Suprapubic skin (tissue), 4 donors: Measurements from ENCODE around the gene CHTF18. TPM values are rescaled to one million over a fixed set of nuclear protein-coding genes. Genes with fewer than 3 reads are reported as not detected.
"Not testable (repeated sequence)": the region's sequence is repeated elsewhere in the genome, so short reads cannot be mapped to it uniquely, and the experiment has no call there.

Source experiments
- DNase-seq, 2 donors: peaks; one replicate each; pipeline ENCODE4 v3.0.0-alpha.2; 2019; ENCODE audit warnings: low spot score in 2 of 2
- H3K27ac ChIP-seq: fragments of 200-600 bp; sonication (generic); one replicate; pipeline ENCODE4 v1.5.1; 2019
- H3K27me3 ChIP-seq: fragments of 200-600 bp; sonication (generic); one replicate; pipeline ENCODE4 v1.5.1; 2019
- H3K36me3 ChIP-seq: fragments of 200-600 bp; sonication (generic); one replicate; pipeline ENCODE4 v1.5.1; 2019
- H3K4me1 ChIP-seq: fragments of 200-600 bp; sonication (generic); one replicate; pipeline ENCODE4 v1.5.1; 2019
- H3K4me3 ChIP-seq: fragments of 200-600 bp; sonication (generic); one replicate; pipeline ENCODE4 v1.5.1; 2019; ENCODE audit warnings: mild to moderate bottlenecking
- H3K9me3 ChIP-seq: fragments of 200-600 bp; sonication (generic); one replicate; pipeline ENCODE4 v1.5.1; 2019
- EP300 ChIP-seq: sonication (generic); formaldehyde crosslinking; IDR thresholded peaks from one replicate; pipeline ENCODE4 v1.6.1; 2017; ENCODE audit warnings: antibody characterized with exemption
- POLR2A ChIP-seq, 2 donors: fragments of 450-650 bp; IDR thresholded peaks; one replicate each; pipeline ENCODE4 v1.6.1; 2017; ENCODE audit warnings: antibody characterized with exemption in 2 of 2, mild to moderate bottlenecking in 2 of 2, moderate library complexity in 2 of 2
- POLR2AphosphoS5 ChIP-seq, 3 donors: sonication (generic); formaldehyde crosslinking; IDR thresholded peaks; one replicate each; pipeline ENCODE4 v1.6.1; 2017; ENCODE audit warnings: antibody characterized with exemption in 3 of 3
- WGBS: methylation state at CpG from one replicate; pipeline ENCODE4 v1.1.5; 2018; 5-methylcytosine and 5-hydroxymethylcytosine counted together
- total RNA-seq, 4 donors: library from RNA; depleted of rRNA; stranded (reverse); fragments of >200 nt; gene quantifications; one replicate each; pipeline ENCODE4 v1.1.0, GENCODE V29; 2016
- TF ChIP-seq, protein P1 (sequence below), 2 donors: fragments of 200-600 bp in 1 of 2; fragments of 450-650 bp in 1 of 2; sonication (generic) in 1 of 2; IDR thresholded peaks; one replicate each; pipeline ENCODE4 v1.5.1; 2016 to 2019; ENCODE audit warnings: antibody characterized with exemption in 2 of 2, mild to moderate bottlenecking in 1 of 2, moderate library complexity in 1 of 2

CHTF18 gene
- total RNA-seq, 4 donors from 2014 or later = 12.6 to 22.3 (median 17.3) TPM

DNA sequence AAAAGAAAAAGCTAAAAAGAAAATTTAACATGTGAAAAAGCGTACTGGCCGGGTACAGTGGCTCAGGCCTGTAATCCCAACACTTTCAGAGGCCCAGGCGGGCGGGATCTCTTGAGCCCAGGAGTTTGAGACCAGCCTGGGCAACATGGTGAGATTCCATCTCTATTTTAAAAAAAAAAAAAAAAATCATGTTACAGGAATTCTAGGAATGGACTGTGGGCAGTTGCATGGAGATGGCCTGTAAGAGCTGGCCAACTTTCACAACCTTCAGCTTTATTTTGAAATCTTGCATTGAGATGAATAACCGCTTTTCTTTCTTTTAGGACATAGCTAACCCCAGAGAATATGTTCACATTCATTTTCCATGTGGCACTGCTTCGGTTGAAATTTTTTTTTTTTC is 39.4 kb upstream of the CHTF18 start:
- H3K36me3 ChIP-seq = no peaks in the 10 kb centered on the region
- WGBS = 87% methylated on average over 6 of the region's 6 CpGs
- TF ChIP-seq POLR2A (IDR thresholded peaks at IDR 0.05) (no peak), EP300 (no peak), POLR2AphosphoS5 (IDR thresholded peaks at IDR 0.05) (no peak)
- TF ChIP-seq, protein P1, sequence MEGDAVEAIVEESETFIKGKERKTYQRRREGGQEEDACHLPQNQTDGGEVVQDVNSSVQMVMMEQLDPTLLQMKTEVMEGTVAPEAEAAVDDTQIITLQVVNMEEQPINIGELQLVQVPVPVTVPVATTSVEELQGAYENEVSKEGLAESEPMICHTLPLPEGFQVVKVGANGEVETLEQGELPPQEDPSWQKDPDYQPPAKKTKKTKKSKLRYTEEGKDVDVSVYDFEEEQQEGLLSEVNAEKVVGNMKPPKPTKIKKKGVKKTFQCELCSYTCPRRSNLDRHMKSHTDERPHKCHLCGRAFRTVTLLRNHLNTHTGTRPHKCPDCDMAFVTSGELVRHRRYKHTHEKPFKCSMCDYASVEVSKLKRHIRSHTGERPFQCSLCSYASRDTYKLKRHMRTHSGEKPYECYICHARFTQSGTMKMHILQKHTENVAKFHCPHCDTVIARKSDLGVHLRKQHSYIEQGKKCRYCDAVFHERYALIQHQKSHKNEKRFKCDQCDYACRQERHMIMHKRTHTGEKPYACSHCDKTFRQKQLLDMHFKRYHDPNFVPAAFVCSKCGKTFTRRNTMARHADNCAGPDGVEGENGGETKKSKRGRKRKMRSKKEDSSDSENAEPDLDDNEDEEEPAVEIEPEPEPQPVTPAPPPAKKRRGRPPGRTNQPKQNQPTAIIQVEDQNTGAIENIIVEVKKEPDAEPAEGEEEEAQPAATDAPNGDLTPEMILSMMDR (IDR thresholded peaks at IDR 0.05) = no peak
- H3K27ac ChIP-seq = no peak overlapping the region
- peaks cover 7% of the 10 kb centered on the region for H3K4me1 ChIP-seq
- no peak for DNase-seq
- no peak overlapping the region for H3K4me3 ChIP-seq
- no peaks in the 10 kb centered on the region for H3K9me3 ChIP-seq
- peaks cover 23% of the 10 kb centered on the region for H3K27me3 ChIP-seq

DNA sequence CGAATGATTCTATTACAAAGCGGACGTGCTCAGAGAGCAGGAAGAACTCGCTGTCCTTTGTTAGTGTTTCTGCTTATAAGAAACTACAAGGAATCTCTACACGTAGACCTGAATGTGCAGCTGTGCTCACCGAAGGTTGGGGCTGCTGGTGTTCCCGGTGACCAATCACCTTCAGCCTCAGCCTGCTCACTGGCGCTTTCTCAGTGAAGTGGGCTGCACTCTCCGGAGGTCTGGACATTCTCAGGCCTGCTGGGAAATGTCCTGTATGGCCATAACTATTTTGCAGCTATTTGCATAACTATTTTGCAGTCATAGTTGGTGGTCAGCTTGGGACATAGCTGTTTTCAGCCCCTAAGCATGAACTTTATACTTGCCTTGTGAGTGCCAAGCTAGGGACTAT is 37.9 kb upstream of the CHTF18 start:
- WGBS = 74% methylated on average over 9 of the region's 9 CpGs
- no peaks in the 10 kb centered on the region for H3K9me3 ChIP-seq
- no peak overlapping the region for H3K27ac ChIP-seq
- no peak overlapping the region for H3K4me3 ChIP-seq
- peaks cover 7% of the 10 kb centered on the region for H3K4me1 ChIP-seq
- no peaks in the 10 kb centered on the region for H3K36me3 ChIP-seq
- DNase-seq = no peak
- H3K27me3 ChIP-seq = peaks cover 25% of the 10 kb centered on the region
- TF ChIP-seq EP300 = no peak
- TF ChIP-seq POLR2AphosphoS5 (IDR thresholded peaks at IDR 0.05) = no peak
- no peak for TF ChIP-seq POLR2A (IDR thresholded peaks at IDR 0.05)
- TF ChIP-seq, protein P1 (IDR thresholded peaks at IDR 0.05) = no peak

DNA sequence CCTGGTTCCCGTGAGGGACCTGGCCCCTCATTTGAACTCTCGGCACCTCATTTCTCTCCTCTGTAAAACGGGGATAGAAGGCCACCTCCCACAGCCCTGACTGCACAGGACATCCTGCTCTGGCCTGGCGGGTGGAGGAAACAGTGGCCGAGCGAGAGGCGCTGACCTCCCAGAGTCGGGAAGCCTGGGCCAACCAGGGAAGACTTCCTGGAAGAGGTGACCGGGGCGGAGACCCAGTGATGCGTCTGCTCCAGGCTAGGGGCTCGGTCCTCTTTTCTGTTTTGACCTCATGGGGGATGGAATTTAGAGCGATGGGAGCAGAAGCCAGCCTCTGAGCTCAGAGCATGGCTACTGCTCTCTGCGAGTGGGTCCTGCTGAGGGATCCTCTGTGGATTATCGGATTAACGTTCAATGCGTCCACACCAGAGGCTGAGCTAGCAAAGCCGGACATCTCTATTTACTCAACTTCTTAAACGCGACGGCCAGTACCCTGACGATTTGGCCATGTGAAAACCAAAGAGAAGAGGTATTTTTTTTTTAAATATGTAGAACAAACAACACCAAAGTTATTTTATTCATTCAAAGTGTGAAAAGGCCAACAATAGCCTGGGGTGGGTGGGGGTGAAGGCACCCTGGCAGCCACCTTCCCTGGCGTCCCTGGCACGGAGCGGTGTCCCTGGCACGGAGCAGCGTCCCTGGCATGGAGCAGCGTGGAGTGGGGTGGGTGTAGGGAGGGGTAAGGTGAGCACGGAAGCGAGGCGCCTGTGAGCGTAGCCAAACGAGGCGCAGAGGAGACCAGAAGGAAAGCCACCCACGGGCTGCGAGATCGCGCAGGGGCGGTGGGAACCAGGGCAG is 37.0 kb upstream of the CHTF18 start:
- H3K36me3 ChIP-seq = no peaks in the 10 kb centered on the region
- H3K27me3 ChIP-seq = peaks cover 25% of the 10 kb centered on the region
- TF ChIP-seq POLR2A (IDR thresholded peaks at IDR 0.05) = no peak
- no peak for TF ChIP-seq EP300
- TF ChIP-seq, protein P1 (IDR thresholded peaks at IDR 0.05) = no peak
- TF ChIP-seq POLR2AphosphoS5 (IDR thresholded peaks at IDR 0.05) = no peak
- H3K9me3 ChIP-seq = no peaks in the 10 kb centered on the region
- no peak overlapping the region for H3K27ac ChIP-seq
- WGBS = 54% methylated on average over 39 of the region's 39 CpGs
- no peak for DNase-seq
- no peak overlapping the region for H3K4me3 ChIP-seq
- peaks cover 7% of the 10 kb centered on the region for H3K4me1 ChIP-seq

DNA sequence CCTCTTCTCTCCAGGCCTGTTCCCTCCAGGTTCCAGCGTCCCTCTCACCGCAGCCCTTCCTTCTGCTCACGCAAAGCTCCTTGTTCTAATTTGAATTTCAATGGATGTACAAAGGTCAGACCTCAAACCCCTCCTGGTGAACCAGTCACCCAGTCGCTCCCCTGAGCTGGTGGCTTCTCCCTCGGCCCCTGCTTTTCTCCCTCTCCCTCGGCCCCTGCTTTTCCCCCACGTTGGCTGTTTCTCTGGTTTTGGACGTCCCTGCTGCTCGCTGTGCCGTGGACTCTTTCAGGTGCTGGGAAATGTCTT is 36.5 kb upstream of the CHTF18 start:
- Histone ChIP-seq H3K4me3 (no peak overlapping the region), H3K27ac (no peak overlapping the region), H3K9me3 (no peaks in the 10 kb centered on the region), H3K4me1 (peaks cover 7% of the 10 kb centered on the region), H3K27me3 (peaks cover 25% of the 10 kb centered on the region), H3K36me3 (no peaks in the 10 kb centered on the region)
- DNase-seq = no peak
- TF ChIP-seq, protein P1 (IDR thresholded peaks at IDR 0.05) = no peak
- no peak for TF ChIP-seq POLR2A (IDR thresholded peaks at IDR 0.05)
- TF ChIP-seq EP300 = no peak
- no peak for TF ChIP-seq POLR2AphosphoS5 (IDR thresholded peaks at IDR 0.05)
- 23% methylated on average over 10 of the region's 10 CpGs for WGBS

DNA sequence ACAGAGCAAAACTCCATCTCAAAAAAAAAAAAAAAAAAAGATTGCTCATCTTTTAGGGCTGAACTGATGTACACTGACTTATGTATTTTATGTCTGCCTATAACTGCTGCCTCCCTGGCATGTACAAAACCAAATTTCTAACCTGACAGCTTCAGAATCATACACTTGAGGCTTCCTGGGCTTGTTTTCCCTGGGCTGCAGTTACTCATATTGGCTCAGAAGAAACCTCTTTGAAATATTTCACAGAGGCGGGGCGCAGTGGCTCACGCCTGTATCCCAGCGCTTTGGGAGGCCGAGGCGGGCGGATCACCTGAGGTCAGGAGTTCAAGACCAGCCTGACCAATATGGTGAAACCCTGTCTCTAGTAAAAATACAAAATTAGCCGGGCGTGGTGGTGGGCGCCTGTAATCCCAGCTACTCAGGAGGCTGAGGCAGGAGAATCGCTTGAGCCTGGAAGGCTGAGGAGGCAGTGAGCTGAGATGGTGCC is 34.3 kb upstream of the CHTF18 start:
- H3K27ac ChIP-seq, H3K4me3 ChIP-seq, H3K4me1 ChIP-seq, H3K9me3 ChIP-seq, H3K36me3 ChIP-seq, DNase-seq: not testable (repeated sequence)
- 79% methylated on average over 11 of the region's 11 CpGs for WGBS
- peaks cover 25% of the 10 kb centered on the region for H3K27me3 ChIP-seq
